ENCODE results near the gene MLANA.

Gene MLANA

GRCh38 chr9:5899292-5899691 is 8.6 kb downstream of the MLANA start:
- no peak for DNase-seq (ENCODE audit: low read depth in 2 of 2)

GRCh38 chr9:5900622-5901021 is 9.9 kb downstream of the MLANA start:
- no peak for DNase-seq (ENCODE audit: low read depth in 2 of 2)

GRCh38 chr9:5902377-5902776 is 11.7 kb downstream of the MLANA start:
- no peak for DNase-seq (ENCODE audit: low read depth in 2 of 2)

- DNase-seq (ENCODE audit: low read depth in 2 of 2) = no peak
Measured at GRCh38 chr9:5908918-5909317, 18.2 kb downstream of the MLANA start.

GRCh38 chr9:5909976-5910375 is 19.3 kb downstream of the MLANA start:
- no peak for DNase-seq (ENCODE audit: low read depth in 2 of 2)

- no peak for DNase-seq (ENCODE audit: low read depth in 2 of 2)
Measured at GRCh38 chr9:5910413-5911057, 19.8 kb downstream of the MLANA start.

- no peak for DNase-seq (ENCODE audit: low read depth in 2 of 2)
Measured at GRCh38 chr9:5915438-5915837, 24.7 kb downstream of the MLANA start.

GRCh38 chr9:5917273-5917672 is 26.6 kb downstream of the MLANA start:
- no peak for DNase-seq (ENCODE audit: low read depth in 2 of 2)

GRCh38 chr9:5917888-5918287 is 27.2 kb downstream of the MLANA start:
- no peak for DNase-seq (ENCODE audit: low read depth in 2 of 2)

GRCh38 chr9:5918460-5918859 is 27.8 kb downstream of the MLANA start:
- no peak for DNase-seq (ENCODE audit: low read depth in 2 of 2)

- DNase-seq (ENCODE audit: low read depth in 2 of 2) = no peak
Measured at GRCh38 chr9:5920860-5921328, 30.2 kb downstream of the MLANA start.

- no peak for DNase-seq (ENCODE audit: low read depth in 2 of 2)
Measured at GRCh38 chr9:5922192-5922591, 31.5 kb downstream of the MLANA start.

GRCh38 chr9:5931657-5932056 is 41.0 kb downstream of the MLANA start:
- DNase-seq (ENCODE audit: low read depth in 2 of 2) = no peak

- no peak for DNase-seq (ENCODE audit: low read depth in 2 of 2)
Measured at GRCh38 chr9:5938449-5938848, 47.8 kb downstream of the MLANA start.

GRCh38 chr9:5939530-5939929 is 48.8 kb downstream of the MLANA start:
- no peak for DNase-seq (ENCODE audit: low read depth in 2 of 2)

GRCh38 chr9:5941214-5941613 is 50.5 kb downstream of the MLANA start:
- DNase-seq (ENCODE audit: low read depth in 2 of 2) = no peak

- no peak for DNase-seq (ENCODE audit: low read depth in 2 of 2)
Measured at GRCh38 chr9:5945112-5945511, 54.4 kb downstream of the MLANA start.

- DNase-seq (ENCODE audit: low read depth in 2 of 2) = no peak
Measured at GRCh38 chr9:5947912-5948311, 57.2 kb downstream of the MLANA start.

- DNase-seq (ENCODE audit: low read depth in 2 of 2) = peak in 1 of 2 donors; percentile 4
Measured at GRCh38 chr9:5949103-5949699, 58.5 kb downstream of the MLANA start.

GRCh38 chr9:5950261-5950660 is 59.6 kb downstream of the MLANA start:
- DNase-seq (ENCODE audit: low read depth in 2 of 2) = no peak

GRCh38 chr9:5951686-5952211 is 61.1 kb downstream of the MLANA start:
- no peak for DNase-seq (ENCODE audit: low read depth in 2 of 2)

GRCh38 chr9:5953743-5954707 is 63.3 kb downstream of the MLANA start:
- no peak for DNase-seq (ENCODE audit: low read depth in 2 of 2)

Measured in stimulated activated CD8-positive, alpha-beta memory T cell treated with anti-CD3 and anti-CD28 coated beads, Interleukin-7, amount 100 ng/mL, for 1 hour (primary cell).